Activated CD4-positive, alpha-beta T cell treated with anti-CD3 and anti-CD28 coated beads, Interleukin-2, amount 50 U/mL, for 16 hours (primary cell): Measurements from ENCODE around the gene SIGLEC10.
"Not testable (repeated sequence)": the region's sequence is repeated elsewhere in the genome, so short reads cannot be mapped to it uniquely, and the experiment has no call there.

Experiments
- DNase-seq: peaks from one replicate; pipeline ENCODE4 v3.0.0-alpha.2; 2020

Gene SIGLEC10, protein sequence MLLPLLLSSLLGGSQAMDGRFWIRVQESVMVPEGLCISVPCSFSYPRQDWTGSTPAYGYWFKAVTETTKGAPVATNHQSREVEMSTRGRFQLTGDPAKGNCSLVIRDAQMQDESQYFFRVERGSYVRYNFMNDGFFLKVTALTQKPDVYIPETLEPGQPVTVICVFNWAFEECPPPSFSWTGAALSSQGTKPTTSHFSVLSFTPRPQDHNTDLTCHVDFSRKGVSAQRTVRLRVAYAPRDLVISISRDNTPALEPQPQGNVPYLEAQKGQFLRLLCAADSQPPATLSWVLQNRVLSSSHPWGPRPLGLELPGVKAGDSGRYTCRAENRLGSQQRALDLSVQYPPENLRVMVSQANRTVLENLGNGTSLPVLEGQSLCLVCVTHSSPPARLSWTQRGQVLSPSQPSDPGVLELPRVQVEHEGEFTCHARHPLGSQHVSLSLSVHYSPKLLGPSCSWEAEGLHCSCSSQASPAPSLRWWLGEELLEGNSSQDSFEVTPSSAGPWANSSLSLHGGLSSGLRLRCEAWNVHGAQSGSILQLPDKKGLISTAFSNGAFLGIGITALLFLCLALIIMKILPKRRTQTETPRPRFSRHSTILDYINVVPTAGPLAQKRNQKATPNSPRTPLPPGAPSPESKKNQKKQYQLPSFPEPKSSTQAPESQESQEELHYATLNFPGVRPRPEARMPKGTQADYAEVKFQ

DNA sequence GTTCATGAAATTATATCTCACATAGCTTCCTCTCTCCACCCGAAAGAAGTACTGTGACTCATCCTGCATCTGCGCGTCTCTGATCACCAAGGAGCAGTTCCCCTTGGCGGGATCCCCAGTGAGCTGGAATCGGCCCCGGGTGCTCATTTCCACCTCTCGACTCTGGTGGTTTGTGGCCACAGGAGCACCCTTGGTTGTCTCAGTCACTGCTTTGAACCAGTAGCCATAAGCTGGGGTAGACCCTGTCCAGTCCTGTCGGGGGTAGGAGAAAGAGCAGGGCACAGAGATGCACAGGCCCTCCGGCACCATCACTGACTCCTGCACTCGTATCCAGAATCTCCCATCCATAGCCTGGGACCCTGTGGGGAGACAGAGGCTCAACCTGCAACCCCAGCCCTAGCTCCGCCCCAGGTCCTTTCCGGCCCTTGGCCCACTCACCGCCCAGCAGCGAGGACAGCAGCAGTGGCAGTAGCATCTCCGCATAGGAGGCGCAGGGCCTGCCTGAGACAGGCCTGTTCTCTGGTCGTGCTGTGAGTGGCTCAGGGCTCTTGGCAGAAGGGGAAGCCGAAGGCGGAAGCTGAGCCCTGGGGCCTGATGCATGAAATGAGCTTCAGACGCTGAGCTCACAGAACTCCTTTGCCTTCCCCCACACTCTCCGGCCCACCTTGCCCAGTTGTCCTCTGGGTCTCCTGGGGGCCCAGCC lies at the start of gene SIGLEC10:
TSS of gene SIGLEC10 (minus strand) at position 536 of the 703 bp plus-strand sequence. CDS start at position 475, 61 bp downstream.
- DNase-seq = peak; percentile 48

DNA sequence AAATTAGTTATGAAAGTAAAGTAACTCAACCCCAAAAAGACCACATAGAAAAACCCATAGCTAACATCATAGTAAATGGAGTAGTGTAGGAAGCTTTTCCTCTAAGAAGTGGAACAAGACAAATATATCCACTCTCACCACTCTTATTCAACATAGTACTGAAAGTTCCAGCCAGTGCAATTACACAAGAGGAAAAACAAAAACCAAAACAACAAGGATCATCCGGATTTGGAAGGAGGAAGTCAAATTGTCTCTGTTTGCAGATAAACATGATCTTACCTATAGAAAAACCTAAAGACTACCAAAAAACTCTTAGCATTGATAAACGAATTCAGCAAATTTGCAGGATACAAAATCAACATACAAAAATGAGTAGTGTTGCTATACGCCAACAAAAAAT lies 49.3 kb upstream of the SIGLEC10 start:
- no peak for DNase-seq

DNA sequence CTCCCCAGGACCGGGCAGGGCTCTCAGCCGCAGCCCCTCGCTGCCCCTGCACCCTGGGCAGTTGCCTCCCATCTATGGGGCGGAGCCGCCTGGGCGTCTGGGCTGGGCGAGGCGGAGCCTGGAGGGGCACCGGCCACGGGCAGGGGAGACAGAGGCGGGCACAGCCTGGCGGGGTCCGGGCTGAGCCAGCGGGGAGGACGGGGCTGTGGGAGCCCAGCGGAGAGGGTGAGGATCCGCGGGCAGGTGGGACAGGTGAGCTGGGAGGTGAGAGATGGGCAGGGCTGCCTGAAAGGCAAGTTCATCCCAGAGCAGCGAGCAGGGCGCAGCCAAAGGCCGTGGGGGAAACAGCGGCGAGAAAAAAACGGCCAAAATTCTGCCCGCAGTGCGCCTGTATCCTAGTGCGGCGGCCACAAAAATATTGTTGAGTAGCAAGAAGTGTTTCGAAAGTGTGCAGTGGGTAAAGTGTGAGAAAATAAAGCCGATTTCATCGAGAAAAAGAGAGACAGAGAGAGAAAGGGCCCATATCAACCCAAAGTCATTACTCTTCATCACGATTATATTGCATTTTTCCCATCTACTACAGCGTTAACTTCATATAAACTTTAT lies 46.6 kb upstream of the SIGLEC10 start:
- not testable (repeated sequence) for DNase-seq

DNA sequence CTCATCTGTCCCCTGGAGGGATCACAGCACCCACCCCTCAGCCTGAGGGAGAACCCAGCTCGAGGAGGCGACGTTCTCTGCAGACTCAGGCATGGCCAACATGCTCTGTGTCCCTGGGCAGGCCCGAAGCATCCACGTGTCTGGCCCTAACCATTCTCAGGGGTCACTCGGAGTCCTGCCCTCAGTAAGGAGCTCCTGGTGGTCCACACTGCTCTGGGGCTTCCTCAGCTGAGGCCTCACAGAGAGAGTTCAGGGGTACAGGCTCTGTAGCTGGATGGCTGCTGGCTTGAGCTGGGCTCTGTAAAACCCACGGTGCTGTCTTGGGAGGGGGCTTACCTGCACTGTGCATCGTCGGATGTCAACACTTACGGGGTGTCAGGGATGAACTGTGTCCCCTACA lies 45.2 kb upstream of the SIGLEC10 start:
- DNase-seq = no peak

DNA sequence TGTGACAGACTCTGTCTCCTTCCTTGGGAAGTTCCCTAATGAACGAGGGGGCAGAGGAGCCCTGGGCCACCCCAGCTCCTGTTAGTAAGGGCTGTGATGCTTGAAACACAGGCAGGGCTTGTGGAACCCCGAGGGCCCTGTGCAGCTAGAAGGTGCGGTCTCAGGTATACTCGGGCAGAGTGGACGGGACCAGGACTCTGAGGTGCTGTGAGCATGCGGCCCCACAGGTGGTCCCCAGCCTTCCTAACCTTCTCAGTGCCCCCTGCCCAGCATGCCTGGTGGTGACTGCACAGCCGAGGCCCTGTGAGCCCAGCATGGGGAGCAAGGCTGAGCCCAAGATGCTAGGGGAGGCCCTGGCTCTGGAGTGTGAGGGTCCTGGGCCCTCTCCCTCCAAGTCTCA lies 44.8 kb upstream of the SIGLEC10 start:
- DNase-seq = no peak

DNA sequence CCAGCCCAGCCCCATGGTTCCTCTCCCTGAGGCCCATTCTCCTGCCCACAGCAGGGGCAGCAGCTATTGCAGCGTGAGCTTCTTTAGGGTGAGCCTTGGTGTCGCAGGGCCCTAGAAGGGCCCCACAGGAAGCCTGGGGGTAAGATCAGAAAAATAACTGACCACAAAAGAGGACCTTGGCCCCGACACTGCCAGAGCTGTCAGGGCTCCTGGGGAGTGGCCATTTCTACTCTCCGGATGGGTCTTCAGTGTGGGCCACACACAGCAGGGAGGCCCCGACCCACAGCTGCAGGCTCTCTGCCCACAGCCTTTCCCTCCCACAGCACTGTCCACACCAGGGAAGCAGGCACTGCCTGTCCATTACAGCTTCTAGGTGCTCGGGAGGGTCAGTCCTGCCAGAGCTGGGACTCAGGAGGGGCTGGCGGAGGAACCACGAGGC lies 44.3 kb upstream of the SIGLEC10 start:
- DNase-seq = no peak

DNA sequence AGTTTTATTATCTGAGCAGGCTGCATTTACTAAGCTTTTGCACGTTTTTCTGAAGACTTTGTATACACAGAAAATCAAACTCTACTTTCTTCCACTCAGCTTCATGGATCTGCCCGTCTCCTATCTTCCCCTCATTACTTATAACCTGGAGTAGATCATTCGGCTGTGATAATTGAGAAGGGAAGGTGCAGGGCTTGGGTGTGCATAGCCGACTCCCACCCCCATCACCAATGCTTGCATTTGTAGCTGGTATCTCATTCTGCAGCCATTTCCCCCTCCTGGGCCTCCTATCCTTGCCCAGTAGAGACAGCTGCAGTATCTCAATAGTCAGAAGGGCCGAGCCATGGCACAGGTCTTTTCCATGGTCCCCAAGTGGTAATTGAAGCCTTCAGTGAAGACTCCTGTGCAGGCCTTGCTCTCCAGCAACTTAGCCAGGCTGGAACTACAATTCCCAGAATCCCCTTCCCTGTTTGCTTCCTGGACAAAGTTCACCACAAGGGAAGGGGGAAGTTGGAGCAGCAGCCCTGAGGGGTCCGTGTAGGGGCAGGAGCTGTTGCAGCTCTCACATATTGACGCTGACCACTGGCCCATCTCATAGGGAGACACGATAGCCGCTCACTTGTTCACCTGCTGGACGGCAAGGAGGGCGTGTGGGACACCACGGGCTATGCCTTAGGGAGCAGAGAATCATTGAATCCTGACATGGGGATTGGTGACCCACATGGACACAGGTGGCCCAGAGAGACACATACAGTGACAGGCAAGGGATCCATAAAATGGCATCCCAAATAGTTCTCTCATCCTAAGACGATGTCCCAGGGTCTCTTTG lies 42.9 kb upstream of the SIGLEC10 start:
- no peak for DNase-seq

DNA sequence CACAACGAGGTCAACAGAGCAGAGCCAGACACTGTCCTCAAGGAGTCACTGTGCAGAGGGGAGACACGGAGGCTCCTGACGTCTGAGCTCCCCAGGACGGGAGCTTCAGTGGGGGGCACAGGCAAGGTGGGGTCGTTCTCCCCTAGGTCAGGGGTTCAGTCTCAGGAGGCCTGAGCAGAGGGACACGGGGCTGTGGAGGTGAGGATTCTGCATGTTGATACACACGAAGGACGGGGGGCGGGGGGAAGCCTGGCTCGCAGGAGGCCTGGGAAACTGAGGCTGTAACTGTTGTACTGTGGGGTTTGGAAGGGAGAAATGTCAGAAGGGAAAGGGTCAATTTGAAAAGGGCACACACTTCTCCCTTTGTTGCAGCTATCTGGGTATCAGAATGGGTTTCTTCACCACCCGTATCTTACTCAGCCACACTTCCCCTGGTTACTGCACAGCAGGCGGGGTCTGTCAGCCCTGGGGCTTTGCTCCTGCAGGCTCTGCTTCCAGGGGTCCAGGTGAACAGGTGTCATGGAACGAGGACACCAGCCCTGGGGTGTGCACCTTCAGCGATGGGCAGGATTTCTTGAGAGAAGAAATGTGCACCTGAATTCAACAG lies 41.6 kb upstream of the SIGLEC10 start:
- DNase-seq = no peak

DNA sequence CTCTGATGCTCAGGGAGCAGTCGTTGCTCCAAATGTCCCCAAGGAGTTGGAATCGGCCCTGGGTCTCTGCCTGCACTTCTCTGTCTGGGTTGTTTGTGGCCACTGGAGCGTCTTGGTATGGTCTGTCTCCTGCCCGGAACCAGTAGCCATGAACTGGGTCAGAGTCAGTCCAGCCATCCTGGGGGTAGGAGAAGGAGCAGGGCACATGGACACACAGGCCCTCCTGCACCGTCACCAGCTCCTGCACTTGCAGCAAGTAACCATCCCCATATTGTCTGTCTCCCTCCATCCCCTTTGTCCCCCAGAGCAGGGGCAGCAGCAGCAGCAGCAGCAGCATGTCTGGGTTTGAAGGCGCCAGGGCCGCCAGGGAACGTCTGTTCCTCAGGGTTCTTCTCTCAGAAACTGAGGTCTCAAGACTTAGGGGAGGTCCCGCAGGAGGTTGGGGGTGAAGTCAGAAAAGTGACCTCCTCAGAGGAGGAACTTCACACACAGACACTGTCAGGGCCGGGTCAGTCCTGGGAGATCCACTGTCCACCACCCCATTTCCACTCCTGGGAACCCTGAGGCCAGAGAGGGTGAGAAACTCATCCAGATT lies 40.7 kb upstream of the SIGLEC10 start, which contains the start of gene SIGLEC8:
TSS of gene SIGLEC8 (minus strand) at position 404 of the 595 bp plus-strand sequence. CDS start at position 337, 67 bp downstream.
- no peak for DNase-seq

DNA sequence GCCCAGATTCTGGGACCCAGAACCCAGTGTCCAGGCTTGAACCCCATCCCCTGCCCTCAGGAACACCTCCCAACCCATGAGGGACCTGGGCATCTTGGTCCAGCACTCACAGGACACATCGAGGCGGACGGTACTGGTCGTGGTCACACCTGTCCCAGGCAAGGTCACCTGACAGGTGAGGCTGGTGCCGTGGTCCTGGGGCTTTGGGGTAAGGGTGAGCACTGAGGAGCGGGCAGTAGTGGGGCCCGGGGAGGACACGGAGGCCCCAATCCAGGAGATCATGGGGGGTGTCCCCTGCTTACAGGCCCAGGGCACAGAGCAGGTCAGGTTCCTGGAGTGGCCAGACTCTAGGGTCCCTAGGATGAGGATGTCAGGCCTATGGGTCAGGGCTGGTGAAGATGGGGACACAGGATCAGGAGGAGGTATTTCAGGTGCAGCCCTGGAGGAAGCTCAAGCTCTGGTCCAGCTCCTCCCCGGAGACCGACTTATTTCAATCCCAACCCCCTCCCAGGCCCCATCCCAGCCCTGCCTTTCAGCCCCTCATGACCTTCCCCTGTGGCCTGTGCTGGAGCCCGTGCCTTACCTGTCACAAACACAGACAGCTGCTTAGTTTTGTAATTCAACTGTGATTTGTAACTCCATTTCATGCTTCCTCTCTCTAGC lies 40.0 kb upstream of the SIGLEC10 start:
- DNase-seq = no peak

DNA sequence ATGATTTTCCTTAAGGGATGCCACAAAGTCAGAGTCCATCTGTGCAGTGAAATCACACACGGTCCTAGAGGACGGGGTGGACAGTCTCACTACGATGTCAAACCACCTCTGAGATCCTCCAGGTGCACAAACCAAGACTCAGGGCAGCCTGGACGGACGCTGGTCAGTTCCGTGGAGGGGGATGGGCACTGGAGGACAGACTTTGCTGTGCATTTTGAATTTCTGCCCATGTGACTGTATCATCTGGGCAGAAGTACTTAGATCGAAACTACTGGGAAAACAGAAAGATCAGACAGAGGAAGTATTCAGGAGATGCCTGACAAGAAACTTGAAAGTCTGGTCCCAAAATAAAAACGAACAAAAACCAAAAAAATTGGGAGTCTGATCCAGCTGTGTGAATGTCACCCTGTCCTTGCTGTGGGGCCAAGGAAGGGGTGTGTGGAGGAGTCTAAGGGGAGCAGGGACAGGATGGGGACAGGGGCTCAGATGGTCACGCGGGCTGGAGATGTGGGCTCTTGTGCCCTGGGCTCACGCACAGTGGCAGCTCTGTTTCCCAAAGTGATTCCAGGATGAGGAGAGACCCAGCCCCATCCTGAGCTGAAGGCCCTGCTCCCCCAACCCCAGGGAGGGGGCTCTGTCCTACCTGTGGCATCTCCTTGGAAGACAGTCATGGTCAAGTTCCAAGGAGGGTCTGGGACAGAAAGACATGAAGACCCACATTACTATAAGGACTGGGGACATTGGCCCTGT lies 39.3 kb upstream of the SIGLEC10 start:
- no peak for DNase-seq

DNA sequence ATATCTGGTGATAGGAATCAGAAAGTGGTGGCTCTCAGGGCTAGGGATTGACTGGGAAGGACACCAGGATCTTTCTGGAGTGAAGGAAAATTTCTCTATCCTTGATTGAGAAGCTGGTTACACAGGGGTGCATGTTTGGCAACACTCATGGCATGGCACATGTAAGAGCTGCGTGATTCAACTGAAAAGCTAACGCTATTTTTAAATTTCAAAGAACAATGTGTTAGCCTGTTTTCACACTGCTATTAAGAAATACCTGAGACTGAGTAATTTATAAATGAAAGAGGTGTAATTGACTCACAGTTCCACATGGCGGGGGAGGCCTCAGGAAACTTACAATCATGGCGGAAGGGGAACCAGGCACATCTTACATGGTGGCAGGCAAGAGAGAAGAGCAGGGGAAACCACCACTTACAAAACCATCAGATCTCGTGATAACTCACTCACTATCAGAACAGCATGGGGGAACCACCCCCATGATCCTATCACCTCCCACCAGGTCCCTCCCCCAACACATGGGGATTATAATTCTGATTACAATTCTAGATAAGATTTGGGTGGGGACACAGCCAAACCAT lies 33.4 kb upstream of the SIGLEC10 start:
- DNase-seq = no peak

DNA sequence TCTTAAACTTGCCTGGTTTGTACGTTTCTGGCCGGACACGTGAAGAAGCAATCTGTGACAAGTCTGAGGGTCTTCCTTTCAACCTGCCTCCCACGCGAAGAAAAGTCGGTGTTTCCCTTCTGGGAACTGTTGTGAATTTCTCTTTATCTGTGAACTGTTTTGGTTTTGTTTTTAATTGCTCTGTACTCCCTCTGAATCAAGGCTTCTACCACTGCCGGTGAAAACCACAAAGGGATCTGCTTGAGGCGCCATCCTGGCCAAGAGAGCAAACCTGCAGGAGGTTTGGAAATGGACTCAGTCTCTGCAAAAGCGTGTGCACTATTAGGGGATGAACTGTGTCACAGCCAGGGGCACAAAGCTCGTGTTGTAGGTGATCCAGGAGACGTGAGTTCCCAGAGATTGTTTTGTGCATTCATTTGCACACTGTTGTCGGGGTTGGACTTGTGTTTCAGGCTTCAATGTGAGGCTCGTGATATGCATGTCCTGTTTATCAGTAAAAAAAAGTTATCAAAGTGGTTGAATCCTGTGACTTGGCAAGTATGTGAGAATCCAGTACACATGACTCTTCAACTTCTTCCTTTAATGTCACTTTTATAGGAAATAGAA lies 31.1 kb upstream of the SIGLEC10 start:
- peak; percentile 63 for DNase-seq

DNA sequence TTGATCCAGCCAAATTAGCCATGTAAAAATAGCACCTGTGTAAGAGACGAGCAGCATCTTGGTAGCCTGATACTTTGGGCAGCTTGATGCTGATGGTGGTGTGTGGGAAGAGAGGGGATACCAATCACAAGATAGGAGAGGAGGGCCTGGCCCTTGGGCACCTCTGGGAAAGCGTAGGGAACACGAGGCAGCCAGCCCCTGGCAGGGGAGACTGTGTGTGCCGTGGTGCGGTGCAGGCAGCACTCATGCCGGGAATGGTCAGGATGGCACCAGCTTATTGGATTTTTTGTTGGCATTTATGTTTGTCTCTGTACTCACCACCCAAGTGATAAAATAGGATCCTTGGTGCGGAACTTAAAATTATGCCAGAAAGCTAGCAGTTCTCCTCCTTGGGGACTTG lies 30.6 kb upstream of the SIGLEC10 start:
- no peak for DNase-seq

DNA sequence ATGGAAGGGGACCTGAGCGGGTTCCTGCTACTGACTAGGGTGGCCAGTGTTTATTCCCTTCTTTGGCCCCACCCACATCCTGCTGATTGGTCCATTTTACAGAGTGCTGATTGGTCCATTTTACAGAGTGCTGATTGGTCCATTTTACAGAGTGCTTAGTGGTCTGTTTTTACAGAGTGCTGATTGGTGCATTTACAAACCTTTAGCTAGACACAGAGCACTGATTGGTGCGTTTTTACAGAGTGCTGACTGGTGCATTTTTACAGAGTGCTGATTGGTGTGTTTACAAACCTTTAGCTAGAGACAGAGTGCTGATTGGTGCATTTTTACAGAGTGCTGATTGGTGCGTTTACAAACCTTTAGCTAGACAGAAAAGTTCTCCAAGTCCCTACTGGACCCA lies 30.1 kb upstream of the SIGLEC10 start:
- not testable (repeated sequence) for DNase-seq

DNA sequence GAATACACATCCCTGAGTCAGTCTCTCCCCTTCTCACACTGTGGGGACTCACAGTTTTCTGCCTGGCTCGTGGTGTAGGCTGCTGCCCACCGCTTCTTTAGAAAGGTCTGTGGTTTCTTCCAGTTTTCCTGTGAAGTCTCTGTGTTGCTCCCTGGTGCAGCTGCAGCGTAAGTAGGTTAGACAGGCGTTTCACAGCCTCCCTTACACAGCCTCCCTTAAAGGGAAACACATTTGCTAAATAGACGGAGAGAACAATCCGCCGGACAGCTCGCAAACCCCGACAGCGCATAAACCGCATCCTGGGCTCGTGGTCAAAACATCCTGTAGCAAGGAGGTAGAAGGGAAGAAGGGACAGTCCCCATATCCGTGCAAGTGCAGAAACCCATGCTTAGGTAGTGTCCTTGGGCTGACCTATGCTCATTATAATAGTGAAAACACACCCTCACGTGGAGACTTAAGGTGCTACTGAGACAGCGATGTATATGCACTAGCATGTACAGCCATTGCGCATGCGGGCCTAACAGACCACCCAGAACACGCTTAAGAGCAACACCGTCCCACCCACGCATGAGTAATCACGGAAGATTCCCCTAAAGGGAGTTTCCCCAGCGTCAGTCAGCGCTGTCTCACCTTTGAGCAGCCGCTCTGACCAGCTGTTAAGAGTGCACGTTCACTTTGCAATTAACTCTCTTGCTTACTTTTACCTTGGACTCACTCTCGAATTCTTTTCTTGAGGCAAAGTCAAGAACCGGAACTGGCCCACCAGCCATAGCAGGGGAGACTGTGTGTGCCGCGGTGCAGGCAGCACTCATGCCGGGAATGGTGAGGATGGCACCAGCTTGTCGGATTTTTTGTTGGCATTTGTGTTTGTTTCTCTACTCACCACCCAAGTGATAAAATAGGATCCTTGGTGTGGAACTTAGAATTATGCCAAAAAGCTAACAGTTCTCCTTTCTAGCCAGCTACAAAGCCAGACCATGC lies 24.3 kb upstream of the SIGLEC10 start:
- peak; percentile 95 for DNase-seq

DNA sequence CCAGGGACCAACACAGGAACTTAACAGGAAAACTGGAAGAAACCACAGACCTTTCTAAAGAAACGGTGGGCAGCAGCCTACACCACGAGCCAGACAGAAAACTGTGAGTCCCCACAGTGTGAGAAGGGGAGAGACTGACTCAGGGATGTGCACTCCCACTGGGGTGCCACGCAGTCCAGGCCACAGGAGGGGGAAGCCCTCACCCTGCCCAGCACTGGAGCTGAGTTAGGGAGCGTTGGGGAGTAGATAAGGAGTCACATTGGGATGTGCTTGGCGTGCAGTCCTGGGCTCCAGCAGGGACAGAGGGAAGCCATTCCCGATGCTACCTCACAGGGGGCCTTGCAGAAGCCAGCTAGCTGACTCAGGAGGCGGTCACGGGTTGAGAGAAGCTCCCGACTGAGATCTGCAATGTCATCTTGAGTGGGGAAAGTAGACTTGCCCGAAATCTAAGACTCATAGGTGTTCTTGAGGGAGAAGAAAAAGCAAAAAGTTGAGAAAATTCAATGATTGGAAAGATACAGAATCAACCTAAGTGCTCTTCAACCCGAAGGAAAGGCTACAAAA lies 23.5 kb upstream of the SIGLEC10 start:
- no peak for DNase-seq
